C4-2B (cell line): Measurements from ENCODE around the gene SELENOM.

Experiments
- CTCF ChIP-seq: fragments of 450-650 bp; conservative IDR thresholded peaks from 2 replicates; pipeline ENCODE4 v1.5.1; 2017; ENCODE audit warnings: mild to moderate bottlenecking
- ZFX ChIP-seq: fragments of 450-650 bp; IDR thresholded peaks from 2 replicates; pipeline ENCODE4 v1.6.1; 2017

DNA sequence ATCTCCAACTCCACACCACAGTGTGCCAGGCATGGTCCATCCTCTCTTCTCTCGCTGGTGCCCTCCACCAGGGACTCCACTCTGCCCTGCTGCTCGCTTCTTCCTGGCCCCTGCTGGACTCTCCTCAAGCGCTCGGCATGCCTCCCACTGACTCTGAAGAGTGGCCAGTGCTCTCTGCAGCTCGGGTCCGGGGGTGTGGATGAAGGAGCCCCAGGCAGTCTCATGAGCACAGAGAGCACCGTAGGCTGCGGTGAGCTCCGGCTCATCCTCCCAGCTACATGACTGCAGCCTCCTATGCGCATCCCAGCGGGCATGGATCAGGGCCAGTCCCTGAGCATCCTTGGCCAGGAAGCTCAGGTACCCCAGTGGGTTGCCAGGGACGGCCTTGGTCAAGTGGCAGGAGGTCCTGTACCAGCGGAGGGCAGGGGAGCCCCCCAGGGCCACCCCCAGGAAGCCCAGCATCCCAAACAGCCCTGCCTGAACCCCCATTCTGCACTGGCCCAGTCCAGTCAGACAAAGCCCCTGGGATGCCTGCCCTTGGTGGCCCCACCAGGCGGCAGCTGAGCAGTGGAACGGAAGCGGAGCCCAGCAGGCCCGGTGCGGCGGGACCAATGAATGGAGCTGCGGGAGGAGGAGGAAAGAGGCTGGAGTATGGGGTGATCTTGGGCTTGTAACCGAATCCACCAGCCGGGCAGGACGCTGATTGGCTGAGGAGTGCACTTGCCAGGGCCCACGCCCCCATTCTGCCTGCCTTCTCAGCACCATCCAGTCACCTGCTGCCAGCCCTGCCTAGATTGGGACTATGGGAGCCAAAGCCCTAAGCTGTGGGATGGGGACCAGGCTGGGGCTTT, 32.7 kb upstream of the SELENOM start, which contains the start of gene PLA2G3:
- TF ChIP-seq CTCF: no peak
- TF ChIP-seq ZFX: no peak
